ENCODE results near the gene NDUFS8. TPM values are rescaled to one million over a fixed set of nuclear protein-coding genes. Genes with fewer than 3 reads are reported as not detected.

NDUFS8 gene
- total and polyA plus RNA-seq, 3 donors from 2014 or later: 149 to 196 (median 184) TPM

DNA sequence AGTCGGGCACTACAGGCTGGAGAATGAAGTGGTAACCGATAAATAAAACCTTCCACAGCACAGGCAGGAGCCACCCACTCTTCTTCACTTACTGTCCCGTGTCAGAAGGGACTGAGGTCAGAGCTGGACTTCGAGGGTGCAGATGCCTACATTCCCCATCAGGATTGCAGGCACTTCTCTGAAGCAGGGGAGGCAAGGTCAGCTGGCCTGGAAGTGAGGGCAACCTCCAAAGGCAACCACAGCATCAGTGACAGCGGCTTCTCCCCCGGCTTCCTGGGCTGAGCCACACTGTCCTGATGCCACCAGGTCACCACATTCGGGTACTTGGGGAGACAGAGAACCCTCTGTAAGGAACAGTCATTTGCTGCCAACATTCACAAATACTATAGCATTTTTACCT is 31.0 kb downstream of the NDUFS8 start:
- TF ChIP-seq POLR2A (IDR thresholded peaks at IDR 0.05): no peak
- TF ChIP-seq, protein P1, sequence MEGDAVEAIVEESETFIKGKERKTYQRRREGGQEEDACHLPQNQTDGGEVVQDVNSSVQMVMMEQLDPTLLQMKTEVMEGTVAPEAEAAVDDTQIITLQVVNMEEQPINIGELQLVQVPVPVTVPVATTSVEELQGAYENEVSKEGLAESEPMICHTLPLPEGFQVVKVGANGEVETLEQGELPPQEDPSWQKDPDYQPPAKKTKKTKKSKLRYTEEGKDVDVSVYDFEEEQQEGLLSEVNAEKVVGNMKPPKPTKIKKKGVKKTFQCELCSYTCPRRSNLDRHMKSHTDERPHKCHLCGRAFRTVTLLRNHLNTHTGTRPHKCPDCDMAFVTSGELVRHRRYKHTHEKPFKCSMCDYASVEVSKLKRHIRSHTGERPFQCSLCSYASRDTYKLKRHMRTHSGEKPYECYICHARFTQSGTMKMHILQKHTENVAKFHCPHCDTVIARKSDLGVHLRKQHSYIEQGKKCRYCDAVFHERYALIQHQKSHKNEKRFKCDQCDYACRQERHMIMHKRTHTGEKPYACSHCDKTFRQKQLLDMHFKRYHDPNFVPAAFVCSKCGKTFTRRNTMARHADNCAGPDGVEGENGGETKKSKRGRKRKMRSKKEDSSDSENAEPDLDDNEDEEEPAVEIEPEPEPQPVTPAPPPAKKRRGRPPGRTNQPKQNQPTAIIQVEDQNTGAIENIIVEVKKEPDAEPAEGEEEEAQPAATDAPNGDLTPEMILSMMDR (IDR thresholded peaks at IDR 0.05): no peak
- 89 to 97% methylated on average over 6 to 7 of the region's 7 CpGs for WGBS, 2 donors

GRCh38 chr11:68064926-68065325 is 34.4 kb downstream of the NDUFS8 start:
- intact Hi-C loops (cut with DNase I; ENCODE audit: low total_unique reads): no loop called here
- TF ChIP-seq POLR2A (IDR thresholded peaks at IDR 0.05): no peak
- TF ChIP-seq, protein P1 (IDR thresholded peaks at IDR 0.05): no peak
- Histone ChIP-seq H3K27me3 (no peaks in the 10 kb centered on the region), H3K4me3 (no peak overlapping the region), H3K27ac (no peak overlapping the region), H3K36me3 (ENCODE audit: low read depth, missing control alignments) (no peaks in the 10 kb centered on the region), H3K9me3 (no peaks in the 10 kb centered on the region), H3K4me1 (no peaks in the 10 kb centered on the region)
- DNase-seq: no peak
- 86 to 88% methylated on average over 2 of the region's 2 CpGs for WGBS, 2 donors

More for the DNA sequence above, 31.0 kb downstream of the NDUFS8 start:
- H3K27ac ChIP-seq: no peak overlapping the region
- no peaks in the 10 kb centered on the region for H3K9me3 ChIP-seq
- intact Hi-C loops (cut with DNase I; ENCODE audit: low total_unique reads): no loop called here
- no peaks in the 10 kb centered on the region for H3K36me3 ChIP-seq (ENCODE audit: low read depth, missing control alignments)
- DNase-seq: no peak
- no peak overlapping the region for H3K4me3 ChIP-seq
- no peaks in the 10 kb centered on the region for H3K27me3 ChIP-seq
- no peaks in the 10 kb centered on the region for H3K4me1 ChIP-seq

GRCh38 chr11:68065841-68066240 is 35.4 kb downstream of the NDUFS8 start:
- intact Hi-C loops (cut with DNase I; ENCODE audit: low total_unique reads): no loop called here

GRCh38 chr11:68066742-68067141 is 36.3 kb downstream of the NDUFS8 start:
- Histone ChIP-seq H3K27ac (no peak overlapping the region), H3K4me3 (no peak overlapping the region), H3K36me3 (ENCODE audit: low read depth, missing control alignments) (no peaks in the 10 kb centered on the region), H3K27me3 (no peaks in the 10 kb centered on the region), H3K9me3 (no peaks in the 10 kb centered on the region), H3K4me1 (no peaks in the 10 kb centered on the region)
- intact Hi-C loops (cut with DNase I; ENCODE audit: low total_unique reads): no loop called here
- 52 to 89% methylated on average over 2 to 3 of the region's 3 CpGs for WGBS, 2 donors
- peak; percentile 8 for DNase-seq
- TF ChIP-seq, protein P1 (IDR thresholded peaks at IDR 0.05): no peak
- no peak for TF ChIP-seq POLR2A (IDR thresholded peaks at IDR 0.05)

More at GRCh38 chr11:68065841-68066240, 35.4 kb downstream of the NDUFS8 start:
- Histone ChIP-seq H3K36me3 (ENCODE audit: low read depth, missing control alignments) (no peaks in the 10 kb centered on the region), H3K4me3 (no peak overlapping the region), H3K27me3 (no peaks in the 10 kb centered on the region), H3K4me1 (no peaks in the 10 kb centered on the region), H3K27ac (no peak overlapping the region), H3K9me3 (no peaks in the 10 kb centered on the region)
- no peak for DNase-seq
- WGBS, 2 donors: 84 to 96% methylated on average over 5 of the region's 5 CpGs
- TF ChIP-seq POLR2A (IDR thresholded peaks at IDR 0.05): no peak
- TF ChIP-seq, protein P1 (IDR thresholded peaks at IDR 0.05): no peak

GRCh38 chr11:68067991-68068390 is 37.5 kb downstream of the NDUFS8 start:
- H3K27ac ChIP-seq: no peak overlapping the region
- no peaks in the 10 kb centered on the region for H3K27me3 ChIP-seq
- DNase-seq: no peak
- no peaks in the 10 kb centered on the region for H3K36me3 ChIP-seq (ENCODE audit: low read depth, missing control alignments)
- TF ChIP-seq, protein P1 (IDR thresholded peaks at IDR 0.05): no peak
- TF ChIP-seq POLR2A (IDR thresholded peaks at IDR 0.05): no peak
- no peaks in the 10 kb centered on the region for H3K4me1 ChIP-seq
- 91 to 94% methylated on average over 5 of the region's 5 CpGs for WGBS, 2 donors
- no peaks in the 10 kb centered on the region for H3K9me3 ChIP-seq
- H3K4me3 ChIP-seq: no peak overlapping the region
- intact Hi-C loops (cut with DNase I; ENCODE audit: low total_unique reads): no loop called here

All from testis (tissue), 3 donors.